Panc1 (cell line): Measurements from ENCODE around the gene PPIL6. TPM values are rescaled to one million over a fixed set of nuclear protein-coding genes. Genes with fewer than 3 reads are reported as not detected.

Experiments used
- ATAC-seq: fragments of 200-7000 bp; cut with Tn5 transposase; 2 replicates; pipeline ENCODE4 v1.9.1; 2020; ENCODE audit warnings: mild to moderate bottlenecking, moderate library complexity
- BruUV-seq: library from RNA; stranded (reverse); fragments of 400-500 nt; replicated peaks from 2 replicates; lab custom pipeline; 2021; lab: Mats Ljungman, UMichigan
- CTCF ChIA-PET: fragments of 300-600 bp; sonication (Branson Sonifier 250); formaldehyde crosslinking; loops from one replicate; lab custom pipeline; 2022; ENCODE audit warnings: antibody characterized with exemption; lab: Charles Lee
- POLR2A ChIA-PET: fragments of 300-600 bp; sonication (Branson Sonifier 250); formaldehyde crosslinking; loops from one replicate; lab custom pipeline; 2022; ENCODE audit warnings: antibody characterized with exemption; lab: Charles Lee
- DNase-seq: peaks from one replicate; pipeline ENCODE4 v3.0.0-alpha.2; 2010; ENCODE audit warnings: low read depth, low spot score
- H3K27ac ChIP-seq: 2 replicates; pipeline ENCODE4 v1.5.1; 2011; ENCODE audit warnings: mild to moderate bottlenecking, low read length, inconsistent platforms
- H3K27me3 ChIP-seq: fragments of 200-500 bp; sonication (Bioruptor generic); 2 replicates; pipeline ENCODE4 v1.6.0; 2014; ENCODE audit warnings: low read length, inconsistent platforms; ENCODE audit not compliant: control insufficient read depth, insufficient read depth
- H3K36me3 ChIP-seq: fragments of 200-500 bp; sonication (Bioruptor generic); 2 replicates; pipeline ENCODE4 v1.5.1; 2014; ENCODE audit warnings: inconsistent platforms, mild to moderate bottlenecking, low read length, moderate library complexity; ENCODE audit not compliant: control insufficient read depth, insufficient read depth
- H3K4me1 ChIP-seq: 2 replicates; pipeline ENCODE4 v1.5.1; 2011; ENCODE audit warnings: inconsistent platforms, mild to moderate bottlenecking, low read length, moderate library complexity; ENCODE audit not compliant: control insufficient read depth, insufficient read depth
- H3K4me3 ChIP-seq, 2 experiments: 2 replicates each; pipeline ENCODE4 v1.5.1; 2011 to 2012; ENCODE audit warnings: low read depth in 2 of 2, low read length in 2 of 2, mild to moderate bottlenecking in 2 of 2, inconsistent platforms in 1 of 2, moderate library complexity in 1 of 2
- H3K9me3 ChIP-seq: fragments of 200-500 bp; sonication (Bioruptor generic); 2 replicates; pipeline ENCODE4 v1.5.1; 2014; ENCODE audit warnings: low read depth, mild to moderate bottlenecking, inconsistent platforms, low read length, moderate library complexity; ENCODE audit not compliant: control insufficient read depth, insufficient read depth
- CTCF ChIP-seq: fragments of 450-650 bp; IDR thresholded peaks from 2 replicates; pipeline ENCODE4 v1.5.1; 2017; ENCODE audit warnings: mild to moderate bottlenecking
- POLR2AphosphoS5 ChIP-seq: IDR thresholded peaks from 2 replicates; pipeline ENCODE4 v1.6.1; 2012; ENCODE audit warnings: mild to moderate bottlenecking, low read depth, low read length, moderate library complexity
- REST ChIP-seq, 2 experiments: IDR thresholded peaks; 2 replicates each; pipeline ENCODE4 v1.6.1; 2011 to 2012; ENCODE audit warnings: low read depth in 2 of 2, control low read depth in 1 of 2, low read length in 1 of 2, mild to moderate bottlenecking in 1 of 2, moderate library complexity in 1 of 2; ENCODE audit not compliant: insufficient read depth in 1 of 2
- SIN3A ChIP-seq: IDR thresholded peaks from 2 replicates; pipeline ENCODE4 v1.6.1; 2012; ENCODE audit warnings: low read depth, mild to moderate bottlenecking, low read length, moderate library complexity, borderline replicate concordance; ENCODE audit not compliant: insufficient read depth
- TCF7L2 ChIP-seq: IDR thresholded peaks from 2 replicates; pipeline ENCODE4 v1.6.1; 2011; ENCODE audit warnings: mild to moderate bottlenecking, low read depth, low read length, inconsistent platforms
- in situ Hi-C: cut with HindIII; loops from 2 replicates; pipeline ENCODE4 v1.10.0; 2016; ENCODE audit warnings: low sequenced_read_pairs, low pct_unique_long_range_greater_than_20kb
- intact Hi-C: fragments of 100-400 bp; cut with micrococcal nuclease; formaldehyde crosslinking; loops from one replicate; pipeline ENCODE4 v1.10.0; 2022; ENCODE audit not compliant: unreplicated experiment
- total RNA-seq: library from RNA; stranded (reverse); gene quantifications from one replicate; pipeline ENCODE4 v1.2.1, GENCODE V29; 2021; ENCODE audit not compliant: unreplicated experiment

Gene PPIL6
- total RNA-seq, 1 experiment from 2014 or later, result 2.2 TPM

GRCh38 chr6:109393157-109393885, 47.1 kb downstream of the PPIL6 start:
- H3K4me1 ChIP-seq, result no peaks in the 10 kb centered on the region
- H3K27ac ChIP-seq, result no peak overlapping the region
- CTCF ChIA-PET, result interaction anchor here (0.7 kb wide), 1 partner anchor 199 kb away, joined by 5 read pairs; no protein-coding TSS in a partner anchor
- DNase-seq, result no peak
- H3K9me3 ChIP-seq, result no peaks in the 10 kb centered on the region
- no peaks in the 10 kb centered on the region for H3K36me3 ChIP-seq
- in situ Hi-C loops, result no loop called here
- H3K4me3 ChIP-seq, result no peak overlapping the region
- BruUV-seq, result no TSS peak
- intact Hi-C loops, result no loop called here
- TF ChIP-seq SIN3A (no peak), CTCF (no peak), POLR2AphosphoS5 (no peak), TCF7L2 (no peak), REST (IDR thresholded peaks at IDR 0.05; ENCODE audit: insufficient read depth in 1 of 2, low read depth in 2 of 2, low read length in 1 of 2) (no peak)
- no peaks in the 10 kb centered on the region for H3K27me3 ChIP-seq
- POLR2A ChIA-PET, result interaction anchor here (0.5 to 0.7 kb wide), 2 partner anchors 38 to 542 kb away, joined by 5 to 6 read pairs; no protein-coding TSS in a partner anchor
- no peak for ATAC-seq

- no peak for DNase-seq
- H3K9me3 ChIP-seq, result no peaks in the 10 kb centered on the region
- CTCF ChIA-PET, result no interaction called here
- ATAC-seq, result no peak
- no peak overlapping the region for H3K27ac ChIP-seq
- H3K27me3 ChIP-seq, result no peaks in the 10 kb centered on the region
- H3K36me3 ChIP-seq, result no peaks in the 10 kb centered on the region
- POLR2A ChIA-PET, result no interaction called here
- intact Hi-C loops (loop anchor here (5.0 kb wide), 1 partner anchor 382 kb away; no protein-coding TSS in a partner anchor), in situ Hi-C loops (no loop called here)
- peaks cover 3% of the 10 kb centered on the region for H3K4me1 ChIP-seq
- no peak overlapping the region for H3K4me3 ChIP-seq
- TF ChIP-seq CTCF (no peak), TCF7L2 (no peak), POLR2AphosphoS5 (no peak), REST (IDR thresholded peaks at IDR 0.05; ENCODE audit: insufficient read depth in 1 of 2, low read depth in 2 of 2, low read length in 1 of 2) (no peak), SIN3A (no peak)
- BruUV-seq, result no TSS peak
Observed at GRCh38 chr6:109389650-109390274, 50.7 kb downstream of the PPIL6 start.
